ENCODE results near the gene IMMP2L.

Gene IMMP2L

DNA sequence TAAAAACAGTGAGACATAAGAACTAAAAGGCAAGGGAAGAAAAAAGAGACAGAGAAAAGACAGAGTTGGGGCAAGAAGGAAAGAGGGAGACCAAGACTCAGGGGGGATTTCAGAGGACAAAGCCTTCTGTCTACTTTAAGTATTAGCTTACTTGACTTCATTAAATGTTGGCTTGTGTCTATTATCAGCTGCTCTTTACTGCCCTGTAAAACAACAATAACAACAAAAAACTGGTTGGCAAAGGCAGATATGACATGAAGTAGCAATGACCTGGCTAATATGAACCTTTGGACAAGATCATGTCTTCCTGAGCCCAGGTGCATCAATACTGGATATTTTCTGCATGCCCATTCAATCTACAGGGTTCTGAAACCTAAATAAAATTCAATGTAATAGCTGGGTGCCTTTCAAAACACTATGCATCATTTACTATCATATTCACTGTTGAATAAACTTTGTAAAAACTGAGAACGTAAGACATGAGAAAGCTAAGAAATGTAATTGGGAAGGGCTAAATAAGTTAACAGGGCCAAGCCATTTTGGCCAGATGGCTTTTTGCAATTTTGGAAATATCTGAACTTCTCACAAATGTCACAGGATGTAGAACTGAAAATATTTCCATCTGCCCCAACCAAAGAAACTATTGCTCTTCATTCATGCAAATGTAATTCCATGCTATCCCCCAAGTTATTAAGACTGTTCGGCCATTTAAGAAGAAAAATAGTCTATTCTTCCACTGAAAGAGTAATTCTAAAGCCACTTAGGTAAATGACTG, 422.0 kb downstream of the IMMP2L start:
- no peak for DNase-seq

DNA sequence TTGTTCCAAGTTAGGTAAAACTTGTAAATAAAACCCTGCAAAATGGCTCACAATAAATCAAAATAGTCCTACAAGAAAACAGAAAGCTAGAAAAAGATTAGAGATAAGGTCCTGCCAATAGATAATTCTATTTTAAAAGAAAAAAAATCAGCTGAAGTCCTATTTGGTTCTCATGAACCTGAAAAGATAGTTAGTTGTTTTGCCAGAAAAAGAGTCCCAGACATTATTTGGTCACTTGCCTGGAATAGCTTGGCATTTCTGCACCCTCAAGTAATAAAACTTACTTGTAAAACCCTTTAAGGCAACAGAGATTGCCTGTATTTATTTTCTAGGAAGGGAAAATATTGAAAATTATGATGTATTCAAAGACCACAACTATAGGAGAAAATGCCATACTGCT, 423.7 kb downstream of the IMMP2L start:
- no peak for DNase-seq

DNA sequence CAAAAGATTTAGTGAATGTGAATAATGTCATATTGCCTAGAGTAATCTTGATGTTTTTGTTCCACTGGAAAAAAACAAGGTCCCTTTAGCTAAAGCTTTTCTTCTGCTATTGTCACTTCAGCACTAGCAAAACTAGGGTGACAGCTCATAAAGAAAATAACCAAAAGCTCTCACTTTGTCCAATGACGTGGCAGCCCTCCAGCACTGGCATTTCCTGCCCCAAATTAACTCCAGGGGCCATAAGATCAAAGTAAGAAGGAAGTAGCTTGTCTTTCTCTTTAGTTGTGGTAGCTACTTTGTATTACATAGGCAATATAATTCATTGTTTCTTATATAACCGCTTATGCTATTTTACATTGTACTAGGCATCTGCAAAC, 424.1 kb downstream of the IMMP2L start:
- DNase-seq, result no peak

DNA sequence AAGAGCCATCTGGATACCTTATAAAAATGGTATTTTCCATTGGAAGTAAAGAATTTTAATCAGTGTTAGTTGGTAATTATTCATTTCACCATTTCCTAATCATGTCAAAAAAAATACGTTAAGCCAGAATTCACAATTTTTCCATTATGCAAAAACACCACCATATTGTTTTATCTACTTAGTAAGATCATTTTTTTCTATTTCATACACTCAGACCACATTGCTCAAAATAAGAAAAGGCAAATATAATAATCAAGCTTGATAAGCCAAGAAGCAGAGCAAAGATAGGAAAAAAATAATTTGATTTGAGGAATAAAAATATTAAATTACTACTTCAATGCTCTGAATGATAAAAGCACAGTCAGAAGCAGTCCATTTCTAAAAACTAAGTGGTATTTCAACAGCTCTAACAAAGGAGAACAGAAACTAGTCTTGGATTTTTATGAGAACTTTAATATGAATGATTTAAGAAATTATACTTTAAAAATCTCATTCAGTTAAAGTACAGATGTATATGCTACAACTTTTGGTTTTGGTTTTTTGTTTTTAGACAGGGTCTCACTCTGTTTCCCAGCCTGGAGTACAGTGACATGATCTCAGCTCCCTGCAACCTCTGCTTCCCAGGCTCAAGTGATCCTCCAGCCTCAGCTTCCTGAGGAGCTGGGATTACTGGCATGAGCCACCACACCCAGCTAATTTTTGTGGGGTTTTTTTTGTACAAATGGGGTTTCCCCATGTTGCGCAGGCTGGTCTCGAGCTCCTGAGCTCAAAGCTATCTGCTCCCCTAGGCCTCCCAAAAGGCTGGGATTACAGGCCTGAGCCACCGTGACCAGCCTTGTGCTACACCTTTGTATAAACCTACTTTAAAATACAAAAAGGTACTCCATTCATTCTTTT, 424.7 kb downstream of the IMMP2L start:
- no peak for DNase-seq

DNA sequence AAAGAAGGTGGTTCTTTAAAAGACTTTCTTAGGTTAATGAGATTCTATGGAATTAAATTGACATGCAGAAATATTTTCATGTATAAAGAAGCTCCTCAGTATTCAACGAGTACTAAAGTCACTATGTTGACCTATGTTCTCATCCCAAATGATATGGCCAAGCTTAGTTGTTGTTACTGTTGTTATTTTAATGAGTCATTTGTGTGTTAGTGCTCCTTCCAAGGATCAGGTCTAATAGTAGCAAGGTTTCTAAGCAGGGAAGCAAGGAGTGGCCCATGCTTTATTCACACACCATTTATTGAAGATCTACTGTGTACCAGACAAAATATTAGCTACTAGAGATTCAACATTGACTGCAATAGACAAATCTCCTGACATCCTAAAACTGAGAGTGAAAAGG, 429.5 kb downstream of the IMMP2L start:
- no peak for DNase-seq

DNA sequence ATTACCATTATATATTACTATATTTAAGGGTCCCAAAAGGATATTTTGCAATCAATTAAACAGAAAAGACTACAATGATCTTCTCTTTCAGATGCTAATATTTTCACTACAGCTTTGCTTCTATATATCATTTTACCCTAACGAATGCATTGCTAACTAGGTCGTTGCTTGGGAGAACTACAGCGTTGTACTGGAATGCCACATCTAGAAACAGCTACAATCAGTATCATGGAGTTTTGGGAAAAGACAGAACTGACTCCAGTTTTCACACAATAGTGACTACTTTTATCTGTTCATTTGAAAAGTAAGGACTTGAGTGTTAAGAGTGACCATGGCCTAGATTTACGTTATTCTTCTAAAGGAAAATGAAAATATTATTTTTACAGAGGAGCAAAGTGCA, 432.9 kb downstream of the IMMP2L start:
- DNase-seq, result no peak

DNA sequence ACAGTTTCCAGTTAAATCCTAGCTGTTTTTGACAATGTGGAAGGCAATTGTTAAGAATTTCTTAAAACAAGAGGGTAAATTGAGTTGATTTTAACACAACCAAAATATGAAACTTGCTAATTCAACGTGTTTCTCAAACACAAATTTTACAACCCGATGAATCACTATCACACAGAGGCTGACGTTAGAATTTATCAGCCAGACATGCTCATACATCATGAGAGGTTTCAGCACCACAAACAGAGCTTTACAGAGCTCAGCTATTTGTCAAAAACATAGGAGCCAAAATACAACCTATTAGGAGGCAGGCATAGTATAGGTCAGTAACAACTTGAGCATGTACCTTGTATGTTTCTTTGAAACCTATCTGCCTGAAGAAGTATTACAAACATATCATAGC, 435.3 kb downstream of the IMMP2L start:
- DNase-seq, result no peak

DNA sequence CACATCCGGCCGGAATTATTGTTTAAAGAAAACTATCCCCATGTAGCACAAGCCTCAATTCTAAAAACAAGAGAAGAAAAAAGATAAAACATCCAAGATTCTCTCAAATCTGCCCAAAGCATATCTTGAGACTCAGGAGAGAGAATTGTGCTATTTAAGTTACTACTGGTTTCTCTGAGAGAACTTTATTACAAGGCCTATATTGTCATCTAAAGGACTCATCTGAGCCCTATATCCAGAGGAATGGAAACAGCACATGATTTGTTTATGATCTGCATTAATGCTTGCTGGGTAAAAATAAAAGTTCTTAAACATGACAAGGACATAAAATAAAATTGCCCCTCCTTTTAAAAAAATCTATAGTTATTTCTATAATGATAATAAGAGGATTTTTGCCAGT, 446.3 kb downstream of the IMMP2L start:
- DNase-seq, result no peak

DNA sequence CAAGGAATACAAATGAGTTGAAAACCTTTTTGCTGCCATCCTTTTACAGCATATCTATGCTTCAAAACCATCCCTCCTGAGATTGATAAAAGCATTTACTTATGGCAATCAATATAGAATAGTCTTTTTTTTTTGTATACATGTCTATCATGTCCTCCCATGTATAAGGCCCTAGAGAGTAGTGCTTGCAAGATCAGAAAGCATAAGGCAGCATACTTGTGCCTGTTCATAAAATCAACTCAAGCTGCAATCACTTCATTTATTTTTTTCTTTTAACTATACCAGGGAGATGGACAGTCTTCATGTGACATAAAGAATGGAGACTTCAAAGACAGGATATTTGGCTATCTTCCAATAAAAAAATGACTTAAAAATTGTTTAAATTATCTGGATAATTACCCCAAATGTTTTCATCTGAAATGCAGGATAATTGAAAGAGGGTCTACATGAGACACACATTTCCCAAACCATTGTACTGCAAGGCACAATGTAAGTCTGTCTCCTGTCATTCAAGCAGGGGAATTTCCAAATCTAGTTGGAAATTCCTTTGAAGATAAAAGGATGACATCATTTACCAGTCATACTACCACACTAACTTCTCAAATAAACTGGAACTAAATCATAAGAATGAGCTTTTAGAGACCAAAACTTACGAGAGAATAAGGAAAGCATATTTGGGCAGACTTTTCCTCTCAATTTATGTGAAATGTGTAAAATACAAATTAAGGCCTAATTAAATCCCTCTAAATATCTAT, 448.9 kb downstream of the IMMP2L start:
- no peak for DNase-seq

DNA sequence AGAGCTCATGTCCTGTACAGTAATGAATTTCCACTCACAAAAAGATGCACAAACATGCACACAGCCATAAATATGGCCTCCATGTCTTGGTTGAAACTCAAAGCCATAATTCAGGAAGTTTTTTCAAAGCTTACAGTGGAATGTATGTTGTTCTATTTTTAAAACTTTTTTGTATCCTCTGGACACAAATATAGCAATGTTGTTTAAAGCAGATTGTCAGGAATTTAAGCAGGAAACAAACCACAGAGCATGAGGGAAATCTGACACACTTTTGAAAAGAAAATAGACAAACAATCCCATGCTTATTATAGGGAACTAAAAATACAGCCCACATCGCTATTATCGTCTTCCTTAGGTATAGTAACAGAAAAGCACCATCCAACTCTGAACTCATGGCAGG, 449.9 kb downstream of the IMMP2L start:
- no peak for DNase-seq

DNA sequence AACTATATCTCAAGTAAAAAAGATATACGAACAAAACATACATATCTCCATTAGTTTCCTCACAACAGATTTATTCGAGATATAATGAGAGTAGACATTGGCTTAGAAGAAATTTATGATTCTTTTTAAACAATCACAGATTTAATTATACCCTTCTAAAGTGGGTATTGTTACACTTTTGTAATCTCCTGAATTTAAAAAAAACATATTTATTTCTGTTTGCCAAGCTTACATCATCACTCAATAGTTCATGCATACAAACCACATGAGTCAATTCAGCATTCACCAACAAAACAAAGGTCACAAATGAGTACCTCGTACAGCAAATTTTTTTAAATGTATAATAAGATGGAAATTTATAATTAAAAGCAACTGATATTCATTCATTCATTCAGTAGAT, 453.8 kb downstream of the IMMP2L start:
- DNase-seq, result no peak

DNA sequence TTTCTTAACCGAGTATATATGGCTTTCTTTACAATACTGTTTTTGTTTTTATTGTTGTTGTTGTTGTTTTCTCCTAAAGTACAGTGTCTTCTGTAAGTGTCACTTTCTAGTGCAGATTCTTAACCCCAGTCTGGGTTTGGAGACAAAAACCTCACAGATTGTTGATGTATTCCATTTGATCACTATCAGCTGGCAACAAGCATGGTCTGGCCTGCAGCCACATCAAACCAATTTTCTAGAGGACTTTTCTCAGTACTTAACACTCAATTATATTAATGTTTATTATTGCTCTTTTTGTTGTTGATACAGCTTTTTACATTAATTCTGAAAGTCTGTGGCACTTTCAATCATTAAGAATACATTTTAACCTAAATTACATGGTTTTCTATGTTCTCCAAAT, 454.3 kb downstream of the IMMP2L start:
- peak; percentile 34 for DNase-seq

DNA sequence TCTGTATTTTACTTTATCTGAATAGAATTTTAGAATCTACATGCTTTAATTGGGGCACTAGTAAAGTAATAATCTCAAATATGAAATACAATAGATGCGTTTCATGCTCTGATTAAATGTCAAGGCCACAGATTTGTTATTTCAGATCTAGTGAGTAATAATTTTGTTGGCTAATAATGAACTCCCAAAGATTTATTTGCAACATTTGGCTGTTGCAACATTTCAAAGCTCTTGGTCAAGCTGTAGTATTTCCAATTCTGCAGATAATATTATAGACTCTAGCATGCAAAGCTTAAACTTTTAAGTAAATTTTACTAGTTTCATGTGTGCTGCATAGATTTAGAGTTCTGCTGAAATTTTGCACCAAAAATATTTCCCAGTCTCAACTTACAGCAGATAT, 454.7 kb downstream of the IMMP2L start:
- no peak for DNase-seq

DNA sequence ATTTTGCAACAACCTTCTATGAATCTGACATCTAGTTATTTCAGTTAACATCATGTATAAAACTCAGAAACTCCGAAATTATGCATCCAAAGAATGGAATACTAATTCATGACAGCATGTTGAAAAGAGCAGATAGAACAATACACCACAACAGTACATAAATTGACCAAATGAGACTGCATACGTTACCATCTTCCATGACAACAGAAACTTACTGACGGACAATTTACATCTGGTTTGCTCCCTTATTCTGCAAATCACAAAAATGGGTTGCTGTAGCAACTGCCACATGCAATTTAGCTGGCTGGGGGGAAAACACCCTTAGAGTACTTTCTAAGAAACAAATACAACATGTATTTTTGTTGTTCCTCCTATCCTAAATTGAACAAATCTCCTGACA, 457.0 kb downstream of the IMMP2L start:
- no peak for DNase-seq

DNA sequence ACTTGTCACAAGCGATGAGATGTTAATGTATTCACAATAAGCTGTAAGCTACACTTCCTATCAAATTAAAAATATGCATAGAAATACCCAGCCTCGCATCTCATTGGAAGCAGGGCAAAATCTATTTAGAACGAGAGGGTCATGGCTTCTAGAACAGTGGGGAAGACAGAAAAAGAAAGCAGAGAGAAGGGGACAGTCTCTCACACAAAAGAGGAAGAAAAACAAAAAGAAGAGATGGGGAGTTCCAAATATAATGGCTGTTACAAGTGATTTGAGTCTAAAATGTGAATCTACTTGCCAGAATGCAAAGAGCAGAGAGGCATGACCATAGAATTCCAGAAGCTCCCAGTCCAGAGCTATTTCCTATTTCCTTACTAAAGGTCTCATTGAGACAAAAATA, 457.6 kb downstream of the IMMP2L start:
- DNase-seq, result no peak

DNA sequence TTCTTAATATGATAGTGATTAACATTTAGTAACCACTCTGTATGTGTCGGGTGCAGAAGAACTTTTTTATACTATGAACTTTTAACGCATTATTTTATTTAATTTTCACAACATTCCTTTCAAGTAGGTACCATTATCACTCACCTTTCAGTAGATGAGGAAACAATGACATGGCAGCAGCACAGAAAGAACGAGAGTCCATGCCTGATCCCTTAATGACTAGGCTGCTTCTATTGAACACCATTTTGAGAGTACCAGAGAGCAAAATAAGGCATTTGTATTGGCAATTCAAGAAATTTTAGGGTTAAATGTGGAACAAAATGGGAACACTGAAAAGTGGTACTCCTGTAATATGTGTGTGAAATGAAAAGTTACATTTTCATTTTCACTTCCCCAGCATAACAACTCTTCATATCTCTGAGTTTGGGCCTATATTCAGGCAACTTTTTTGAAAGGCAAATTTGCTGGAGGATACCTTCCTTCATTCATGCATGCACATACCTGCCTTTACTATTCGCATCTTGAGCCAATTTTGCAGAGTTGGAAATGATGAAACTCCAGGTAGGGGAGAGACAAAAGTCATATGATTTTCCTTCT, 458.5 kb downstream of the IMMP2L start:
- DNase-seq, result no peak

DNA sequence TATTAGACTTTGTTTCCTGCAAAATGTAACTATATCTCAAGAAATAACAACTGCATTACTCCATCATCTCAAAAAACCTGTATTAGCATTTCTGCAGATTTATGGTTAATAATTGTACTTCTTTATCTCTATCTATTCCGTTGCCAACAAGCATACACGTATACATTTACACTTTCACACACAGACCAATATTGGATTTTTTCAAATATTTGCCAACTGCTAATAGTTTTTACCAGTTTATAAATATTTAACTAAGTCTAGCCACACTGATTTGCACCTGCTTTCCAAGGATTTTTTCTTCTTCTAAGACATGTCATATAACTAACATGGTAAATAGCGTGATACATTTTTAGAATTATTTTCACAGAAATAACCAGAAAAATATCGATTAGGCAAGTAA, 459.2 kb downstream of the IMMP2L start:
- no peak for DNase-seq

DNA sequence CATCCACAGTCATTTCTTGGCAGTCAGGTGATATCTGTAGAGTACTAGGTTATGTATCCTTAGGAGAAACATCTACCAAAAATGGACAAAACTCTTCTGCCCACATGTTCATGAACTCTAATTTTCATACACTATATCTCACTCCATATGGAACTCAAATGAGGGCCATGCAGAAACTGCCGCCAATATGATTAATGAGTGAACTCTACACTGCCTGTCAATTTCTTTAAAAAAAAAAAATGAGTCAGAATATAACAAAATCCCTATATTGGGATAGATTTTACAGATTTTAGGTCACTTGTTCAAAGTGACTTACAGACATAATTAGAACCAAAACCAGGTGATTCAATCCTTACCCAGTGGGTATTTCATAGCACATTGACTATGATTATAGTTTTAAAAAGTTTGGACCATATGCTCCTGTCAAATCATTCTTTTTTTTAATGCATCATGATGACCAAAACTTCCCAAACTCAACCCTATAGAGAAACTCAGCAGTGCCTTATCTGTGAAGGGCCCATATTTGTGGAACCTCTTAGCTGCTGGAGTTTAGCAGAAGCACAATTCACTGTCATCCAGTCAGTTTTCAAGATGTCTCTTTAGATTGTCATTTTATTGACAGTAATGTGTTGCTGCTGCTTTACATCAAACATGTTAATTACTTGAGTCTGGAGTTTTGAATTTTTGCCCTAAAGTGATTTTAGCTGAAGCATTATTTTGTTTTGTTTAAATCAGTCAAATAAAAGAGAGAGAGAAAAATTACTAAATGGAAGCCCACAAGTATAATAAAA, 460.2 kb downstream of the IMMP2L start:
- no peak for DNase-seq

DNA sequence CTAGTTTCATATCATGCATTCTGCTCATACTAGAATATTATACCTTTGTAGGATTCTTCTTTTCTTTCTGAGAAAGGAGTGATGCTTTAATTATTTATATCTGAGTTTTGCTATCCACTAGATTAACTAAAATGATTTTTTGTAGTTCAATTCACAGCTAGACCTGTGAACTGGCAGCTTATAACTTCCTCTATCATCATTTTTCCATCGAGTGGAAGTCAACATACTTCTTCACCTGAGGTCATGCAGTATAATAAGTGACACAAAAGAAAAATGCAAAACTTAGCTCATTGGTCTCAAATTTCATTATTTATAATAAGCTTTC, 463.4 kb downstream of the IMMP2L start:
- no peak for DNase-seq

DNA sequence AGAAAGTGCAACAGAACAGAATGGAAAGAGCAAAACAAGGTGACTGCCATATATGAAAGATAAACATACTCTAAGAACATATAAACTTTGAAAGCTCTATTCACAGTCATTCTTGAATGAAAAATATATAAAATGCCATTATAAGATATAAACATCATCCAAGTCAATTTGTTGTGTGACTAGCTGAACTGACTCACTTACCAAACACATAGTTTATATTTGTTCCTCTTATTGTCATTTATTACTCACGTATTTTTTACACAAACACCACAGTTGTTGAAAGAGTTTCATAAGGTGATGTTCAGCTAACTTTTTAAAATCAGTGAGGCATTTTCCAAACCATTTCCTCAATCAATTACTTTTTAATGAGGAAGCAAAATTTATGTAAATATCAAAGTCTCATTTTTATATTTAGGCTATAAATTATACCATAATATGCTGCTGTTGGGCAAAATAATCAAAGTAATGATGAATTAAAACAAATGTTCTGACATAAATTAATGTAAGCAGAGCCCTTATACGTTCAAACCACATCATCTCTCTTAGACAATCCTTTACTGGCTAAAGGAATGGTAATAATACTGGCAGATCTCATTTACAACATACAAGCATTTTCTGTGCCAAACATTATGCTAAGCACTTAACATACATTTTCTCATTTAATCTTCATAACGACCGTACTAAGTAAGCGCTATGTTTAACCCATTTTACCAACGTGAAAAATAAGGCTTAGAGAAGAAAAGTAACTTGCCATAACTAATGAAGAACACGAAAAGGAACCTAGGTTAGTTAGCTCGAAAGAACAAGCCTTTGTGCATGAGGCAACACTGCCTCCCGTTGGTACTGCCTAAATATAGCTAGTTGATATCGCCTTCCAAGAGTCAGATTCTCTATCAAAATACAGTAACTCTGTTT, 464.0 kb downstream of the IMMP2L start:
- peak; percentile 40 for DNase-seq

DNA sequence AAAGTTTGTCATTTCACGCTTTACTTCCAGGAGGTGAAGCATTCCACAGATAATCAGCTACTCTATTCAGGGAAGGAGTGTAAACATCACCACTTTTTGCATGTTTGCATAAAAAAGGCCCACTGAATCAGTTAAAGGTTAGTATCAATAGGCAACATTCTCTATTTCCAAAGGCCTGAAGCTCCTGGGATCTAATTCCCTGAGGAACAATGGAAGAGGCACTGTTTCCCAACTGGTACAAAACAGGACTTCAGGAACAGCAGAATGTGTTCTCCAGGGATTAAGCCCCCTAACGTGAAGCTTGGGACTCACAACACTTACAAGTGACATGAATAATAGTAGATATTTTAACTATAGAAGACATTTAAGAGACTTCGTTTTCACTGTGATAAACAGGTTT, 465.3 kb downstream of the IMMP2L start:
- no peak for DNase-seq

Measured in DMS 273 treated with DMSO at 0.1 percent for 48 hours (cell line).